Measurements from ENCODE around the gene FAM151A.

GRCh38 chr1:54640361-54640760 lies 17.0 kb upstream of the FAM151A start:
- TF ChIP-seq CTCF (IDR thresholded peaks at IDR 0.05) (no peak), POLR2A (IDR thresholded peaks at IDR 0.05) (no peak)

All from testis (tissue), 2 donors.